CD14-positive monocyte (primary cell): ENCODE data around the gene SPATA32. TPM values are rescaled to one million over a fixed set of nuclear protein-coding genes. Genes with fewer than 3 reads are reported as not detected.

Source experiments
- DNase-seq, 3 donors: peaks; one replicate each; pipeline ENCODE4 v3.0.0-alpha.2; 2011 to 2022
- H2AFZ ChIP-seq: 2 replicates; pipeline ENCODE4 v1.6.0; 2012; ENCODE audit warnings: mild to moderate bottlenecking, low read depth, low read length, inconsistent platforms; ENCODE audit not compliant: insufficient read depth, poor library complexity, severe bottlenecking
- H3K27ac ChIP-seq, 2 donors: 1 replicate in 1 of 2; 2 replicates in 1 of 2; pipeline ENCODE4 v1.5.1; 2012 to 2013; ENCODE audit warnings: low read length in 2 of 2, control low read depth in 1 of 2, inconsistent platforms in 1 of 2, low read depth in 1 of 2, mild to moderate bottlenecking in 1 of 2
- H3K27me3 ChIP-seq, 2 donors: one replicate each; pipeline versions ENCODE4 v1.6.0 to v1.6.1; 2011 to 2013; ENCODE audit warnings: low read length in 2 of 2; ENCODE audit not compliant: control insufficient read depth in 2 of 2, insufficient read depth in 2 of 2
- H3K36me3 ChIP-seq, 2 donors: replicated peaks in 1 of 2; 1 replicate in 1 of 2; 2 replicates in 1 of 2; pipeline versions ENCODE4 v1.5.1 to v1.6.1; 2012 to 2013; ENCODE audit warnings: low read length in 2 of 2, control low read depth in 1 of 2, inconsistent platforms in 1 of 2, mild to moderate bottlenecking in 1 of 2; ENCODE audit not compliant: insufficient read depth in 2 of 2, control insufficient read depth in 1 of 2
- H3K4me1 ChIP-seq, 2 donors: 1 replicate in 1 of 2; 2 replicates in 1 of 2; pipeline versions ENCODE4 v1.5.1 to v1.6.1; 2012 to 2013; ENCODE audit warnings: low read length in 2 of 2, control low read depth in 1 of 2, inconsistent platforms in 1 of 2, mild to moderate bottlenecking in 1 of 2, moderate library complexity in 1 of 2; ENCODE audit not compliant: insufficient read depth in 2 of 2, control insufficient read depth in 1 of 2
- H3K4me2 ChIP-seq: replicated peaks from 2 replicates; pipeline ENCODE3; 2012; ENCODE audit warnings: low read length, moderate library complexity, mild to moderate bottlenecking; ENCODE audit not compliant: poor library complexity, severe bottlenecking; ENCODE audit errors: extremely low read depth
- H3K4me3 ChIP-seq, 3 experiments: fragments of 200-600 bp in 1 of 3; sonication (generic) in 1 of 3; replicated peaks in 1 of 3; 1 replicate in 2 of 3; 2 replicates in 1 of 3; pipeline ENCODE4 v1.5.1; 2011 to 2013; ENCODE audit warnings: low read length in 3 of 3, mild to moderate bottlenecking in 3 of 3, control low read depth in 2 of 3, low read depth in 2 of 3, inconsistent platforms in 1 of 3, moderate library complexity in 1 of 3
- H3K79me2 ChIP-seq: 2 replicates; pipeline ENCODE4 v1.6.0; 2012; ENCODE audit warnings: mild to moderate bottlenecking, control low read depth, inconsistent platforms, low read length, moderate library complexity; ENCODE audit not compliant: insufficient read depth
- H3K9ac ChIP-seq: 2 replicates; pipeline ENCODE4 v1.6.0; 2017; ENCODE audit warnings: low read length, mild to moderate bottlenecking; ENCODE audit not compliant: insufficient read depth, poor library complexity, severe bottlenecking
- H3K9me3 ChIP-seq, 2 donors: replicated peaks in 1 of 2; 1 replicate in 1 of 2; 2 replicates in 1 of 2; pipeline versions ENCODE4 v1.5.1 to v1.6.1; 2012 to 2013; ENCODE audit warnings: low read length in 2 of 2, control low read depth in 1 of 2; ENCODE audit not compliant: control insufficient read depth in 1 of 2, insufficient read depth in 1 of 2
- H4K20me1 ChIP-seq: 2 replicates; pipeline ENCODE4 v1.6.0; 2012; ENCODE audit warnings: mild to moderate bottlenecking, low read length, control low read depth, moderate library complexity; ENCODE audit not compliant: insufficient read depth
- H3K27ac Mint-ChIP-seq, 7 donors: one replicate each; pipeline ENCODE4 v1.8.0; 2020; ENCODE audit warnings: mild to moderate bottlenecking in 7 of 7, mixed read lengths in 7 of 7, moderate library complexity in 6 of 7, inconsistent platforms in 2 of 7
- H3K27me3 Mint-ChIP-seq, 3 donors: one replicate each; pipeline ENCODE4 v1.8.0; 2021 to 2022; ENCODE audit warnings: low read depth in 3 of 3, mild to moderate bottlenecking in 3 of 3, mixed read lengths in 3 of 3, moderate library complexity in 3 of 3, inconsistent platforms in 1 of 3
- H3K36me3 Mint-ChIP-seq, 2 donors: one replicate each; pipeline ENCODE4 v1.8.0; 2020; ENCODE audit warnings: mixed read lengths in 2 of 2, inconsistent platforms in 1 of 2, mild to moderate bottlenecking in 1 of 2
- H3K4me1 Mint-ChIP-seq: one replicate; pipeline ENCODE4 v1.8.0; 2020; ENCODE audit warnings: mild to moderate bottlenecking, mixed read lengths
- H3K4me3 Mint-ChIP-seq, 2 donors: one replicate each; pipeline ENCODE4 v1.8.0; 2020; ENCODE audit warnings: mild to moderate bottlenecking in 2 of 2, mixed read lengths in 2 of 2, moderate library complexity in 1 of 2
- H3K9me3 Mint-ChIP-seq, 7 donors: one replicate each; pipeline ENCODE4 v1.8.0; 2020 to 2022; ENCODE audit warnings: mixed read lengths in 7 of 7, mild to moderate bottlenecking in 6 of 7, moderate library complexity in 6 of 7, inconsistent platforms in 2 of 7
- WGBS: methylation state at CpG from one replicate; pipeline ENCODE4 v1.1.5; 2013; ENCODE audit warnings: missing lambda C conversion rate; ENCODE audit not compliant: insufficient coverage; 5-methylcytosine and 5-hydroxymethylcytosine counted together
- intact Hi-C, 2 donors: fragments of 100-400 bp; cut with micrococcal nuclease; formaldehyde crosslinking; loops; one replicate each; pipeline versions ENCODE4 v1.15.0 to v1.15.1; 2023
- polyA plus RNA-seq, 3 donors: library from polyadenylated mRNA; depleted of rRNA in 1 of 3; unstranded in 2 of 3; stranded (reverse) in 1 of 3; fragments of 300-500 nt in 2 of 3; fragments of >200 nt in 1 of 3; fragmentation: Illumina TruSeq in 2 of 3; gene quantifications; 1 replicate in 2 of 3; 2 replicates in 1 of 3; pipeline ENCODE4 v1.2.3, GENCODE V29; 2012 to 2021
- TF ChIP-seq, protein P1 (sequence below): fragments of 200-600 bp; IDR thresholded peaks from one replicate; pipeline ENCODE4 v1.8.0; 2022; ENCODE audit warnings: antibody characterized with exemption, mild to moderate bottlenecking

Gene SPATA32
- polyA plus RNA-seq, 3 donors: not detected

DNA sequence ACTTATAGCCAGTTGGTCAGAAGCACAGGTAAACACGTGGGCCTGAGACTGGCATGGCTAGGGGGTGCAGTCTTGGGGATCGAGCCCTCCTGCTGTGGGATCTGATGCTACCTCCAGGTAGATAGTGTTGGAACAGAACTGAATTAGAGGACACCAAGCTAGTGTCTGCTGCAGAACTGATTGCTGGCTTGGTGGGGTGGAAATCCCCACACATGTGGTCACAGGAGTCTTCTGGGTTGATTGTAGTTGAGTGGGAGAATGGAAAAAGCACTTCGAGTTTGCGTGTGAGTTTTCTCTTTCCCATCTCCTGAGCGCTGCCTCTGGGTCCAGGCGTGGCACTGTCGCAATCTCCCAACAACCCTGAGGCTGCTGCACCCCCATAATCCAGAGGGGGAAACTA lies 8.0 kb upstream of the SPATA32 start:
- Mint-ChIP-seq H3K9me3 (no peaks in the 10 kb centered on the region), H3K36me3 (peaks cover 87 to 98% of the 10 kb centered on the region in 2 donors), H3K27me3 (peaks cover 0 to 1% (median 0%) of the 10 kb centered on the region in 3 donors), H3K4me3 (no peak overlapping the region), H3K27ac (no peak overlapping the region), H3K4me1 (no peaks in the 10 kb centered on the region)
- intact Hi-C loops: no loop called here
- Histone ChIP-seq H3K4me3 (no peak overlapping the region), H3K36me3 (peaks cover 88 to 99% of the 10 kb centered on the region in 2 donors), H3K9ac (no peak overlapping the region), H3K4me1 (no peaks in the 10 kb centered on the region), H3K4me2 (no peak overlapping the region), H4K20me1 (peaks cover 65% of the 10 kb centered on the region), H2AFZ (no peak overlapping the region), H3K27ac (no peak overlapping the region), H3K27me3 (no peaks in the 10 kb centered on the region), H3K79me2 (no peaks in the 10 kb centered on the region), H3K9me3 (no peaks in the 10 kb centered on the region)
- no peak for DNase-seq
- 95% methylated on average over 3 of the region's 7 CpGs for WGBS
- TF ChIP-seq, protein P1, sequence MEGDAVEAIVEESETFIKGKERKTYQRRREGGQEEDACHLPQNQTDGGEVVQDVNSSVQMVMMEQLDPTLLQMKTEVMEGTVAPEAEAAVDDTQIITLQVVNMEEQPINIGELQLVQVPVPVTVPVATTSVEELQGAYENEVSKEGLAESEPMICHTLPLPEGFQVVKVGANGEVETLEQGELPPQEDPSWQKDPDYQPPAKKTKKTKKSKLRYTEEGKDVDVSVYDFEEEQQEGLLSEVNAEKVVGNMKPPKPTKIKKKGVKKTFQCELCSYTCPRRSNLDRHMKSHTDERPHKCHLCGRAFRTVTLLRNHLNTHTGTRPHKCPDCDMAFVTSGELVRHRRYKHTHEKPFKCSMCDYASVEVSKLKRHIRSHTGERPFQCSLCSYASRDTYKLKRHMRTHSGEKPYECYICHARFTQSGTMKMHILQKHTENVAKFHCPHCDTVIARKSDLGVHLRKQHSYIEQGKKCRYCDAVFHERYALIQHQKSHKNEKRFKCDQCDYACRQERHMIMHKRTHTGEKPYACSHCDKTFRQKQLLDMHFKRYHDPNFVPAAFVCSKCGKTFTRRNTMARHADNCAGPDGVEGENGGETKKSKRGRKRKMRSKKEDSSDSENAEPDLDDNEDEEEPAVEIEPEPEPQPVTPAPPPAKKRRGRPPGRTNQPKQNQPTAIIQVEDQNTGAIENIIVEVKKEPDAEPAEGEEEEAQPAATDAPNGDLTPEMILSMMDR: no peak

DNA sequence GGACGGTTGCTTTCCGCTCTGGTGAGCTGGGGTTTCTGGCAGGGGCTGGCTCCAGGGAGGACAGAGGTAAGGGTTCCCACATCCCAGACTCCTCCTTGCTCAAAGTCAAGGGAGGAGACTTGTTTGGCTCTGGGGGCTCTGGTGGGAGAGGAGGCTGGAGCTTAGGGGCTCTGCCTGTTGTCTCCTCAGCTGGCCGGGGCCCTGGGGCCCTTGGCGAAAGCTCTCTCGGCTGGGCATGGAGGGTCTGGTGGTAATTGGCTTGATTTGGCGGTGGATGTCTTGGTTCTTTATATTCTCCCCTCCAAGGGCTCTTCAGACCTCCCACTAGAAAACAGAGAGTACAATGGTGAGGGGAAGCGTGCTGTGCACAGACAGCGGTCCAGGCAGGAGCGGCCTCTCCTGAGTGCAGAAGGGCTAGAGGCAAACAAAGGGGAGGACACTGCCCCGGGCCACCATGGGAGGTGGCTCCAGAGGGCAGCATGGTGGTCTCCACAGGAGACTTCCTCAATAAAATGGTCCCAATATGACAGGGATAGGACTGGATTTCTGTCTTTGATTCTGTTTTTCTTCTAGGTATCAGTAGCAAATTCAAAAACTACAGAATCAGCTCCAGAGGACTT lies 5.7 kb upstream of the SPATA32 start:
- no peak for DNase-seq
- Mint-ChIP-seq H3K4me1 (peaks cover 3% of the 10 kb centered on the region), H3K4me3 (no peak overlapping the region), H3K36me3 (peaks cover 89 to 97% of the 10 kb centered on the region in 2 donors), H3K9me3 (no peaks in the 10 kb centered on the region), H3K27me3 (peaks cover 0 to 1% (median 0%) of the 10 kb centered on the region in 3 donors), H3K27ac (no peak overlapping the region)
- no peak overlapping the region for H3K4me3 ChIP-seq
- no peak overlapping the region for H3K27ac ChIP-seq
- no peak overlapping the region for H3K4me2 ChIP-seq
- H3K4me1 ChIP-seq: peaks cover 1 to 3% of the 10 kb centered on the region in 2 donors
- H3K36me3 ChIP-seq: peaks cover 88 to 99% of the 10 kb centered on the region in 2 donors
- TF ChIP-seq, protein P1: no peak
- H3K27me3 ChIP-seq: no peaks in the 10 kb centered on the region
- peaks cover 71% of the 10 kb centered on the region for H4K20me1 ChIP-seq
- intact Hi-C loops: no loop called here
- H3K79me2 ChIP-seq: no peaks in the 10 kb centered on the region
- 97% methylated on average over 4 of the region's 10 CpGs for WGBS
- no peaks in the 10 kb centered on the region for H3K9me3 ChIP-seq
- H2AFZ ChIP-seq: no peak overlapping the region
- H3K9ac ChIP-seq: no peak overlapping the region
